GM12878 (cell line): ENCODE measurements around the gene TRIM63. TPM values are rescaled to one million over a fixed set of nuclear protein-coding genes. Genes with fewer than 3 reads are reported as not detected.

Experiments
- ATAC-seq: fragments of 200-7000 bp; cut with Tn5 transposase; 3 replicates; pipeline ENCODE4 v1.9.1; 2020; ENCODE audit warnings: mild to moderate bottlenecking, moderate library complexity
- BruUV-seq: library from RNA; stranded (reverse); fragments of 400-500 nt; replicated peaks from 2 replicates; lab custom pipeline; 2021; lab: Mats Ljungman, UMichigan
- CTCF ChIA-PET: fragments of 300-600 bp; sonication (Branson Sonifier 250); formaldehyde crosslinking; extraction: SDS; loops from one replicate; lab custom pipeline; 2021; ENCODE audit warnings: inconsistent platforms; lab: Yijun Ruan, JAX
- POLR2A ChIA-PET: fragments of 350-600 bp; formaldehyde crosslinking; extraction: SDS; loops from one replicate; lab custom pipeline; 2021; ENCODE audit warnings: inconsistent platforms; lab: Charles Lee
- RAD21 ChIA-PET: fragments of 300-600 bp; sonication (Branson Sonifier 250); formaldehyde crosslinking; loops from one replicate; lab custom pipeline; 2023; ENCODE audit warnings: antibody characterized with exemption; ENCODE audit not compliant: unreplicated experiment; lab: Charles Lee
- SMC1A ChIA-PET: fragments of 300-600 bp; sonication (Branson Sonifier 250); formaldehyde crosslinking; loops from one replicate; lab custom pipeline; 2023; ENCODE audit not compliant: unreplicated experiment, uncharacterized antibody; lab: Charles Lee
- DNase-seq: peaks from one replicate; pipeline ENCODE4 v3.0.0-alpha.2; 2011; ENCODE audit warnings: low read depth, low spot score
- FAIRE-seq: peaks from 3 replicates; lab custom pipeline; 2011; peaks lifted over from hg19 to GRCh38; lab: Jason Lieb, UNC
- H2AFZ ChIP-seq: 2 replicates; pipeline ENCODE4 v1.6.0; 2011; ENCODE audit warnings: low read depth, low read length, control low read depth; ENCODE audit not compliant: control insufficient read depth
- H3K27ac ChIP-seq: 2 replicates; pipeline ENCODE4 v1.5.1; 2011; ENCODE audit warnings: control low read depth; ENCODE audit not compliant: control insufficient read depth, insufficient read depth
- H3K27me3 ChIP-seq, 2 experiments: replicated peaks in 1 of 2; 2 replicates each; pipeline versions ENCODE4 v1.6.0 to v1.6.1; 2011; ENCODE audit warnings: low read length in 1 of 2; ENCODE audit not compliant: control insufficient read depth in 2 of 2, insufficient read depth in 2 of 2
- H3K36me3 ChIP-seq, 2 experiments: 2 replicates each; pipeline ENCODE4 v1.5.1; 2011; ENCODE audit warnings: low read length in 1 of 2; ENCODE audit not compliant: control insufficient read depth in 2 of 2, insufficient read depth in 2 of 2
- H3K4me1 ChIP-seq: 2 replicates; pipeline ENCODE4 v1.6.1; 2011; ENCODE audit warnings: mild to moderate bottlenecking, low read length, moderate library complexity, mixed read lengths; ENCODE audit not compliant: control insufficient read depth, insufficient read depth
- H3K4me2 ChIP-seq: 2 replicates; pipeline ENCODE4 v1.6.0; 2011; ENCODE audit warnings: control low read depth; ENCODE audit not compliant: control insufficient read depth, insufficient read depth
- H3K4me3 ChIP-seq: fragments of 200-600 bp; sonication (generic); 2 replicates; pipeline ENCODE4 v1.5.1; 2016
- H3K79me2 ChIP-seq: 2 replicates; pipeline ENCODE4 v1.6.0; 2011; ENCODE audit warnings: low read length; ENCODE audit not compliant: control insufficient read depth, insufficient read depth
- H3K9ac ChIP-seq: 2 replicates; pipeline ENCODE4 v1.8.0; 2011; ENCODE audit warnings: low read length, control low read depth, mixed read lengths; ENCODE audit not compliant: control insufficient read depth, insufficient read depth
- H3K9me3 ChIP-seq: replicated peaks from 3 replicates; pipeline ENCODE4 v1.5.1; 2011; ENCODE audit warnings: mild to moderate bottlenecking, low read length; ENCODE audit not compliant: control insufficient read depth, insufficient read depth
- H4K20me1 ChIP-seq: 2 replicates; pipeline ENCODE4 v1.6.0; 2011; ENCODE audit not compliant: control insufficient read depth, insufficient read depth
- ATF2 ChIP-seq: IDR thresholded peaks from 2 replicates; pipeline ENCODE4 v1.6.1; 2012; ENCODE audit warnings: low read length, inconsistent platforms
- CBX3 ChIP-seq: fragments of 200-600 bp; sonication (generic); IDR thresholded peaks from 2 replicates; pipeline ENCODE4 v1.6.1; 2016; ENCODE audit warnings: low read depth, borderline replicate concordance
- MYC ChIP-seq: IDR thresholded peaks from 2 replicates; pipeline ENCODE4 v1.6.1; 2011; ENCODE audit warnings: mild to moderate bottlenecking, low read length, moderate library complexity, inconsistent platforms; ENCODE audit not compliant: insufficient read depth, insufficient replicate concordance, insufficient read length, severe bottlenecking
- NFXL1 ChIP-seq: fragments of 450-650 bp; IDR thresholded peaks from 2 replicates; pipeline ENCODE4 v1.6.1; 2017; ENCODE audit warnings: antibody characterized with exemption, mild to moderate bottlenecking, borderline replicate concordance
- RELA ChIP-seq: fragments of 450-650 bp; IDR thresholded peaks from 2 replicates; pipeline ENCODE4 v1.8.0; 2014; ENCODE audit warnings: borderline replicate concordance; ENCODE audit not compliant: partially characterized antibody
- SP1 ChIP-seq: IDR thresholded peaks from one replicate; pipeline ENCODE4 v1.6.1; 2011; ENCODE audit warnings: low read depth, low read length
- WGBS: methylation state at CpG from one replicate; pipeline ENCODE4 v1.1.6; 2016; ENCODE audit warnings: low lambda C conversion rate; ENCODE audit not compliant: insufficient replicate concordance, insufficient coverage; ENCODE audit errors: missing lambda C conversion rate; 5-methylcytosine and 5-hydroxymethylcytosine counted together
- in situ Hi-C: fragments of 300-500 bp; cut with MboI; formaldehyde crosslinking; loops from 9 replicates; pipeline ENCODE4 v1.14.3; 2018; ENCODE audit warnings: mixed read lengths
- intact Hi-C: fragments of 100-400 bp; cut with micrococcal nuclease; formaldehyde crosslinking; loops from one replicate; pipeline ENCODE4 v1.14.2; 2022; ENCODE audit not compliant: unreplicated experiment
- polyA plus RNA-seq, 11 experiments: library from polyadenylated mRNA; depleted of rRNA in 4 of 11; unstranded in 6 of 11; stranded (reverse) in 5 of 11; fragments of >200 nt; fragmentation: Nextera tagmentation in 4 of 11; fragmentation: Illumina TruSeq in 1 of 11; extraction: Ambion mirVana in 4 of 11; extraction: Trizol in 1 of 11; gene quantifications; 1 replicate in 1 of 11; 2 replicates in 10 of 11; pipeline versions ENCODE4 v1.2.1 to v1.2.3, GENCODE V29; 2011 to 2016; ENCODE audit warnings: inconsistent platforms in 2 of 11, missing spikeins in 2 of 11, low read depth in 1 of 11
- total RNA-seq, 4 experiments: library from RNA; depleted of rRNA in 3 of 4; stranded (reverse); fragments of >200 nt in 3 of 4; fragmentation: Illumina TruSeq in 1 of 4; extraction: Trizol in 1 of 4; gene quantifications; 2 replicates each; pipeline versions ENCODE4 v1.2.1 to v1.2.3, GENCODE V29; 2013 to 2021
- TF ChIP-seq, protein P1 (sequence below): IDR thresholded peaks from 2 replicates; pipeline ENCODE4 v1.6.1; 2011; ENCODE audit warnings: borderline replicate concordance, low read depth, mild to moderate bottlenecking, moderate library complexity, low read length; ENCODE audit not compliant: insufficient read depth, poor library complexity, severe bottlenecking
- TF ChIP-seq, protein P2 (sequence below): IDR thresholded peaks from 2 replicates; pipeline ENCODE4 v1.6.1; 2012; ENCODE audit warnings: low read depth, low read length, improper control_type of control experiment

The TRIM63 gene
- total and polyA plus RNA-seq, 10 of the 15 experiments (the other 5 are each of a cell fraction or from before 2014, with no cell fraction given), result not detected

DNA sequence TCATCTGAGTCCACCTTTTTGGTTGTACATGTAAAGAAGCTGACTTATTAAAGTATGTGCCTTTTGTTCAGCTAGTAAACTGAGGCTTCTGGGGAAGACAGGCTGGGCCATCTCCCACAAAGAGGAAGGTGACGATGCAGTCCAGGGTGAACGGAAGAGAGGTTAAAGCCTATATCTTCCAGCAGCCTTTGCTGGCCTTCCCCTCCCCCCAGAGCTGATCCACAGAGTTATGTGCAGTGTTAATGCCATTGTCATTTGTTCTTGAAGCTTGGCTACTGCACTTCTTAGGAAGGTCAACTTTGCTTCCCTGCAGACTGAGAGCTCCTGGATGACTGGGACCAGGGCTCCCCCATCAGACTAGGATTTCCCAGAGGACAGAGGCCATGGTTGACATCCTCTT is 23.7 kb downstream of the TRIM63 start:
- Histone ChIP-seq H3K27me3 (peaks cover 13 to 14% of the 10 kb centered on the region in 2 experiments), H3K27ac (no peak overlapping the region), H3K9me3 (no peaks in the 10 kb centered on the region), H3K4me3 (no peak overlapping the region), H3K4me2 (no peak overlapping the region), H3K4me1 (no peaks in the 10 kb centered on the region), H4K20me1 (no peaks in the 10 kb centered on the region), H3K79me2 (no peaks in the 10 kb centered on the region), H3K9ac (no peak overlapping the region), H2AFZ (no peak overlapping the region), H3K36me3 (no peaks in the 10 kb centered on the region)
- ChIA-PET CTCF (interaction anchor here (0.7 to 1.4 kb wide), 3 partner anchors 11 to 101 kb away, joined by 3 read pairs; no protein-coding TSS in a partner anchor), POLR2A (no interaction called here), RAD21 (no interaction called here), SMC1A (interaction anchor here (0.6 to 1.9 kb wide), 2 partner anchors 14 to 242 kb away, joined by 3 to 5 read pairs; no protein-coding TSS in a partner anchor)
- in situ Hi-C loops, result no loop called here
- DNase-seq (no peak), ATAC-seq (no peak), FAIRE-seq (no peak)
- intact Hi-C loops, result no loop called here
- TF ChIP-seq SP1, result no peak
- no peak for TF ChIP-seq MYC
- TF ChIP-seq RELA, result no peak
- TF ChIP-seq, protein P1, sequence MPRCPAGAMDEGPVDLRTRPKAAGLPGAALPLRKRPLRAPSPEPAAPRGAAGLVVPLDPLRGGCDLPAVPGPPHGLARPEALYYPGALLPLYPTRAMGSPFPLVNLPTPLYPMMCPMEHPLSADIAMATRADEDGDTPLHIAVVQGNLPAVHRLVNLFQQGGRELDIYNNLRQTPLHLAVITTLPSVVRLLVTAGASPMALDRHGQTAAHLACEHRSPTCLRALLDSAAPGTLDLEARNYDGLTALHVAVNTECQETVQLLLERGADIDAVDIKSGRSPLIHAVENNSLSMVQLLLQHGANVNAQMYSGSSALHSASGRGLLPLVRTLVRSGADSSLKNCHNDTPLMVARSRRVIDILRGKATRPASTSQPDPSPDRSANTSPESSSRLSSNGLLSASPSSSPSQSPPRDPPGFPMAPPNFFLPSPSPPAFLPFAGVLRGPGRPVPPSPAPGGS, result no peak
- TF ChIP-seq CBX3, result no peak
- TF ChIP-seq NFXL1, result no peak
- TF ChIP-seq, protein P2, sequence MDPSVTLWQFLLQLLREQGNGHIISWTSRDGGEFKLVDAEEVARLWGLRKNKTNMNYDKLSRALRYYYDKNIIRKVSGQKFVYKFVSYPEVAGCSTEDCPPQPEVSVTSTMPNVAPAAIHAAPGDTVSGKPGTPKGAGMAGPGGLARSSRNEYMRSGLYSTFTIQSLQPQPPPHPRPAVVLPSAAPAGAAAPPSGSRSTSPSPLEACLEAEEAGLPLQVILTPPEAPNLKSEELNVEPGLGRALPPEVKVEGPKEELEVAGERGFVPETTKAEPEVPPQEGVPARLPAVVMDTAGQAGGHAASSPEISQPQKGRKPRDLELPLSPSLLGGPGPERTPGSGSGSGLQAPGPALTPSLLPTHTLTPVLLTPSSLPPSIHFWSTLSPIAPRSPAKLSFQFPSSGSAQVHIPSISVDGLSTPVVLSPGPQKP, result no peak
- TF ChIP-seq ATF2, result no peak
- BruUV-seq, result no TSS peak
- 8% methylated on average over 2 of the region's 2 CpGs for WGBS
